K562 (cell line): ENCODE data around the gene CDC5L. TPM values are rescaled to one million over a fixed set of nuclear protein-coding genes. Genes with fewer than 3 reads are reported as not detected.

ENCODE experiments used
- ADNP ChIP-seq: fragments of 200-800 bp; sonication (Bioruptor generic); IDR thresholded peaks from 2 replicates; pipeline ENCODE4 v1.6.1; 2016; ENCODE audit warnings: missing genetic modification characterization, missing compliant biosample characterization
- E4F1 ChIP-seq: fragments of 250-450 bp; sonication (Bioruptor Pico); IDR thresholded peaks from 2 replicates; pipeline ENCODE4 v1.5.0; 2021; ENCODE audit warnings: mild to moderate bottlenecking, borderline replicate concordance
- EGR1 ChIP-seq: fragments of 450-650 bp; conservative IDR thresholded peaks from 2 replicates; pipeline ENCODE4 v1.6.1; 2017; ENCODE audit warnings: mild to moderate bottlenecking
- HBP1 ChIP-seq: fragments of 450-650 bp; formaldehyde crosslinking; IDR thresholded peaks from 2 replicates; pipeline ENCODE4 v1.4.0; 2022; ENCODE audit warnings: missing genetic modification characterization
- HMGXB4 ChIP-seq: sonication (generic); formaldehyde crosslinking; IDR thresholded peaks from 2 replicates; pipeline ENCODE4 v1.8.1; 2023; ENCODE audit warnings: mild to moderate bottlenecking, missing genetic modification reagents
- MAFG ChIP-seq: fragments of 450-650 bp; conservative IDR thresholded peaks from 2 replicates; pipeline ENCODE4 v1.6.1; 2016; ENCODE audit warnings: missing genetic modification characterization, missing compliant biosample characterization
- MBD2 ChIP-seq: sonication (generic); IDR thresholded peaks from 2 replicates; pipeline ENCODE4 v1.6.1; 2016; ENCODE audit warnings: low read depth, borderline replicate concordance
- NKRF ChIP-seq: fragments of 450-650 bp; IDR thresholded peaks from 2 replicates; pipeline ENCODE4 v1.6.1; 2016; ENCODE audit warnings: borderline replicate concordance
- NR4A1 ChIP-seq, 2 experiments: fragments of 250-450 bp in 1 of 2; fragments of 450-650 bp in 1 of 2; sonication (Bioruptor Pico) in 1 of 2; IDR thresholded peaks; 2 replicates each; pipeline versions ENCODE4 v1.4.0 to v1.6.1; 2016 to 2020; ENCODE audit warnings: mild to moderate bottlenecking in 2 of 2, missing compliant biosample characterization in 1 of 2, missing genetic modification characterization in 1 of 2, moderate library complexity in 1 of 2
- U2AF2 ChIP-seq: fragments of 200-400 bp; formaldehyde crosslinking; optimal IDR thresholded peaks from 2 replicates; pipeline ENCODE3; 2017; ENCODE audit warnings: low read depth, mild to moderate bottlenecking, low read length
- ZBTB2 ChIP-seq: fragments of 450-650 bp; IDR thresholded peaks from 2 replicates; pipeline ENCODE4 v1.6.1; 2016; ENCODE audit warnings: antibody characterized with exemption
- ZNF740 ChIP-seq, 3 experiments: fragments of 200-800 bp in 1 of 3; sonication (Bioruptor generic) in 1 of 3; sonication (generic) in 1 of 3; formaldehyde crosslinking in 1 of 3; IDR thresholded peaks; 2 replicates each; pipeline versions ENCODE4 v1.6.1 to v1.8.0; 2016 to 2022; ENCODE audit warnings: mild to moderate bottlenecking in 2 of 3, missing compliant biosample characterization in 2 of 3, missing genetic modification characterization in 2 of 3, missing genetic modification reagents in 1 of 3
- polyA plus RNA-seq, 8 experiments: library from polyadenylated mRNA; depleted of rRNA in 4 of 8; stranded (reverse) in 5 of 8; unstranded in 3 of 8; fragments of >200 nt; fragmentation: Nextera tagmentation in 2 of 8; fragmentation: Illumina TruSeq in 1 of 8; extraction: Ambion mirVana in 2 of 8; extraction: Trizol in 1 of 8; gene quantifications; 2 replicates each; pipeline versions ENCODE4 v1.2.1 to v1.2.3, GENCODE V29; 2011 to 2014; ENCODE audit warnings: inconsistent platforms in 1 of 8, missing spikeins in 1 of 8
- total RNA-seq, 7 experiments: library from RNA; depleted of rRNA in 6 of 7; stranded (reverse); fragments of >200 nt in 6 of 7; fragmentation: Illumina TruSeq in 2 of 7; extraction: Trizol in 2 of 7; gene quantifications; 2 replicates each; pipeline versions ENCODE4 v1.2.1 to v1.2.3, GENCODE V29; 2011 to 2021; ENCODE audit warnings: low replicate concordance in 1 of 7
- TF ChIP-seq, protein P1 (sequence below): sonication (generic); formaldehyde crosslinking; IDR thresholded peaks from 2 replicates; pipeline ENCODE4 v1.9.0; 2022; ENCODE audit warnings: mild to moderate bottlenecking, missing genetic modification reagents

CDC5L gene
- total and polyA plus RNA-seq, 9 of the 15 experiments (the other 6 are each of a cell fraction or from before 2014, with no cell fraction given) = 22.3 to 44.2 (median 30.8) TPM

DNA sequence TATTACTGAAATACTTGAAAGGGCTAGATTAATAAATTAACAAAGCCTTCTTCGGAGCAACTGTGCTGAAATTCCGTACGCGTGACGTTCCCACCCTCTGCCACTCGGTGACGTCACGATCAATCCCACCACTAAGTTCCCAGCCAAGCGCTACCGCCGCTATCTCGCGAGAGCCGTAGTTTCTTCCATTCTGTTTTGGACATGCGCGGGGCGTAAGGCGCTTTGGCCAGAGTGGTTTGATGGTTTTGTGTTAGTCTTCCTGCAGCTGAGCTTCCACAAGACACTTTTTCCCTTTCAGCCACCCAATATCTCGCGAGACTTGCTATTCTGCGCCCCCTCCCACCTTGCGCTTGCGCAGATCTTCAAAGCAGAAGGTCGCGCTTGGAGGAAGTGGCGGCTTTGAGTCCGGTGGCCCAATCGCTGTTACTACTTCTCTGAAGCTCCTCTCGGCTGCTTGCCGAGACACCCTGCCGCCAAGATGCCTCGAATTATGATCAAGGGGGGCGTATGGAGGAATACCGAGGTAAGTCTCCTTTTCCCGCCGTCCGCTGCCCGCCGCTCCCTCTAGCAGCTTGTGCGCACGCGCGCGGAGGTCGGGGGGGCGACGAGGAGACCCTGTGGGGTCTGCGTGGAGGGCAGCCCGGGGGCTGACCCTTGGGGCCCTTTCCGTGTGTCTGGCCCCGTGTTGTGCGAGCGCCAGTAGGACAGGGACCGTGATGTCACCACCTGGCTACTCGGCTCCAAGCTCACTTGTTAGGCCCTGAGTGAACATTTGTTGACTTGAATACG, at the start of gene CDC5L (continued):
- TF ChIP-seq HMGXB4 = peak; percentile 53
- TF ChIP-seq E4F1 (CRISPR knock-in tag) = no peak
- peak; percentile 92 for TF ChIP-seq NR4A1 (CRISPR knock-in tag; IDR thresholded peaks at IDR 0.05)
- TF ChIP-seq NR4A1 (tag; IDR thresholded peaks at IDR 0.05) = no peak
- peak; percentile 97 for TF ChIP-seq ZBTB2
- TF ChIP-seq ZNF740 (CRISPR knock-in tag; IDR thresholded peaks at IDR 0.05) = peak; percentile 87
- no peak; a peak in 1 of 4 replicates for TF ChIP-seq ZNF740 (tag; IDR thresholded peaks at IDR 0.05)
- peak; percentile 47 for TF ChIP-seq EGR1
- no peak for TF ChIP-seq U2AF2
- no peak for TF ChIP-seq MAFG (tag)
- no peak for TF ChIP-seq ADNP (tag)
- TF ChIP-seq, protein P1, sequence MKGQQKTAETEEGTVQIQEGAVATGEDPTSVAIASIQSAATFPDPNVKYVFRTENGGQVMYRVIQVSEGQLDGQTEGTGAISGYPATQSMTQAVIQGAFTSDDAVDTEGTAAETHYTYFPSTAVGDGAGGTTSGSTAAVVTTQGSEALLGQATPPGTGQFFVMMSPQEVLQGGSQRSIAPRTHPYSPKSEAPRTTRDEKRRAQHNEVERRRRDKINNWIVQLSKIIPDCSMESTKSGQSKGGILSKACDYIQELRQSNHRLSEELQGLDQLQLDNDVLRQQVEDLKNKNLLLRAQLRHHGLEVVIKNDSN = peak; percentile 69; the same call in 1 of the 2 replicates
- TF ChIP-seq HBP1 (CRISPR knock-in tag) = peak; percentile 89; the same call in 1 of the 2 replicates
- TF ChIP-seq NKRF = peak; percentile 72; the same call in 1 of the 2 replicates
- 0 out of 2 replicates have a peak, but pooled peaks have one; percentile 58 for TF ChIP-seq MBD2
